DOHH2 (cell line): ENCODE measurements around the gene ERAP2.

ENCODE experiments used
- H3F3A ChIP-seq: fragments of 200-600 bp; sonication (generic), shearing (Covaris generic); 2 replicates; pipeline ENCODE4 v1.6.0; 2016; ENCODE audit warnings: antibody characterized with exemption, mild to moderate bottlenecking; ENCODE audit not compliant: control insufficient read depth, insufficient read depth
- H3K27ac ChIP-seq: fragments of 200-600 bp; sonication (generic); 2 replicates; pipeline ENCODE4 v1.5.1; 2014; ENCODE audit warnings: low read depth, mild to moderate bottlenecking, low read length, moderate library complexity
- H3K27me3 ChIP-seq: fragments of 200-600 bp; sonication (generic); 2 replicates; pipeline ENCODE4 v1.6.1; 2014; ENCODE audit warnings: mild to moderate bottlenecking, low read length, mixed read lengths; ENCODE audit not compliant: control insufficient read depth
- H3K36me3 ChIP-seq: fragments of 200-600 bp; sonication (generic); 2 replicates; pipeline ENCODE4 v1.6.1; 2014; ENCODE audit warnings: mild to moderate bottlenecking, low read length, moderate library complexity, mixed read lengths; ENCODE audit not compliant: control insufficient read depth
- H3K4me1 ChIP-seq: fragments of 200-600 bp; sonication (generic); 2 replicates; pipeline ENCODE4 v1.6.1; 2014; ENCODE audit warnings: mild to moderate bottlenecking, low read length, mixed read lengths; ENCODE audit not compliant: control insufficient read depth
- H3K4me2 ChIP-seq: fragments of 200-600 bp; sonication (generic); 2 replicates; pipeline ENCODE4 v1.6.0; 2014; ENCODE audit warnings: mild to moderate bottlenecking, low read length, moderate library complexity
- H3K4me3 ChIP-seq: fragments of 200-600 bp; sonication (generic); 2 replicates; pipeline ENCODE4 v1.5.1; 2014; ENCODE audit warnings: mild to moderate bottlenecking, low read length, mixed read lengths
- H3K79me2 ChIP-seq: fragments of 200-600 bp; sonication (generic); 2 replicates; pipeline ENCODE4 v1.6.1; 2014; ENCODE audit warnings: mild to moderate bottlenecking, low read length, mixed read lengths; ENCODE audit not compliant: control insufficient read depth
- H3K9me2 ChIP-seq: fragments of 200-600 bp; sonication (generic); replicated peaks from 2 replicates; pipeline ENCODE4 v1.6.1; 2014; ENCODE audit warnings: mild to moderate bottlenecking, low read length, mixed read lengths; ENCODE audit not compliant: control insufficient read depth
- H3K9me3 ChIP-seq: fragments of 200-600 bp; sonication (generic); 2 replicates; pipeline ENCODE4 v1.6.1; 2014; ENCODE audit warnings: antibody characterized with exemption, low read length, mixed read lengths; ENCODE audit not compliant: control insufficient read depth, insufficient read depth
- H4K20me1 ChIP-seq: fragments of 200-600 bp; sonication (generic); 2 replicates; pipeline ENCODE4 v1.6.0; 2014; ENCODE audit warnings: low read depth, mild to moderate bottlenecking, antibody characterized with exemption, low read length, moderate library complexity; ENCODE audit not compliant: control insufficient read depth, insufficient read depth
- CTCF ChIP-seq: fragments of 200-600 bp; sonication (generic); IDR thresholded peaks from one replicate; pipeline ENCODE4 v1.5.1; 2014; ENCODE audit warnings: antibody characterized with exemption, mild to moderate bottlenecking, low read depth, low read length; ENCODE audit not compliant: poor library complexity, severe bottlenecking
- EZH2phosphoT487 ChIP-seq: fragments of 200-600 bp; sonication (generic); IDR thresholded peaks from 2 replicates; pipeline ENCODE4 v1.6.1; 2017; ENCODE audit warnings: borderline replicate concordance, mild to moderate bottlenecking, antibody characterized with exemption, low read length, moderate library complexity, mixed read lengths

The ERAP2 gene

DNA sequence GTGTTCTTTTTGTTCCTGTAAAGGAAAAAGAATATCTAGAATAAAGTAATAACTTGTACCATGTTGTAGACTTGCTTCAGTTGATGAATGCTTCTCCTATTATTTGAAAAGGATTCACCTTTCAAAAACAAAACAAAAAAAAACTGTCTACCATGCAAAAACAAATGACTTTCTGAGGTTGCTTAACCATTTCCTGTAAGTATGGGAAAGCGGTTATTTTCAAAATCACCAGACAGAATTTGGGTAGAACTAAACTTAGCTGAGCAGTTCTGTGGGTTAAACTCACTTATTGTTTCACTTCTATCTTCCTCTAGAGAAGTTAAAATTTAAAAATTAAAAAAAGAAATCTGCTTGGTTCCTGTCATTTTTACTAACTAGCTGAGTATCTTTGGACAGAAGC, 84.8 kb downstream of the ERAP2 start:
- H3K79me2 ChIP-seq: peaks cover 95% of the 10 kb centered on the region
- no peaks in the 10 kb centered on the region for H4K20me1 ChIP-seq
- H3K27ac ChIP-seq: peak overlapping the region; percentile 90
- peaks cover 50% of the 10 kb centered on the region for H3F3A ChIP-seq
- peak overlapping the region; percentile 75 for H3K4me2 ChIP-seq
- H3K27me3 ChIP-seq: no peaks in the 10 kb centered on the region
- no peaks in the 10 kb centered on the region for H3K9me2 ChIP-seq
- H3K4me1 ChIP-seq: peaks cover 72% of the 10 kb centered on the region
- H3K4me3 ChIP-seq: peak overlapping the region; percentile 77
- TF ChIP-seq EZH2phosphoT487: no peak
- no peak for TF ChIP-seq CTCF
- H3K9me3 ChIP-seq: no peaks in the 10 kb centered on the region
- peaks cover 26% of the 10 kb centered on the region for H3K36me3 ChIP-seq

DNA sequence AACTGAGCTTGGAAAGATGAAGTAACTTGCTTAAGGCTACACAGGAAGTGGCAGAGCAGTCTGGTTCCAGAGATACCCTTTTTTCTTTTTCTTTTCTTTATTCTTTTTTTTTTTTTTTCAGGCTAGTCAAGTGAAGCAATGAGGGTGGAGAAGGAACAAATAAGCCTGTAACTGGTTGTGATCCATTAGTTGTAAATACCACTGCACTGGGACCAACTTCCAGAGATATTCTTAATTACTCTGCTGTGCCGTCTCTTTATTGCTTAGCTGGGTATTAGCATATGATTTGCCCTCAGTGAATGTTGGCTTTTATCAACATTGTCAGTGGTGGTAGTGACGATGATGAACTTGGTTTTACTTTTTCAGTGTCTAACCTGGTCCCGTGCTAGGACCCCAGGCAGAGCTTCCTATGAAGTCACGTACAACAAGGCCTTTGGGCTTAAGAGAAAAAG, 86.3 kb downstream of the ERAP2 start:
- H4K20me1 ChIP-seq: no peaks in the 10 kb centered on the region
- H3K27ac ChIP-seq: peak overlapping the region; percentile 90
- TF ChIP-seq EZH2phosphoT487 (no peak), CTCF (no peak)
- H3K4me2 ChIP-seq: peak overlapping the region; percentile 75
- no peaks in the 10 kb centered on the region for H3K27me3 ChIP-seq
- peaks cover 37% of the 10 kb centered on the region for H3F3A ChIP-seq
- H3K4me1 ChIP-seq: peaks cover 57% of the 10 kb centered on the region
- H3K79me2 ChIP-seq: peaks cover 95% of the 10 kb centered on the region
- H3K36me3 ChIP-seq: peaks cover 35% of the 10 kb centered on the region
- no peaks in the 10 kb centered on the region for H3K9me3 ChIP-seq
- no peaks in the 10 kb centered on the region for H3K9me2 ChIP-seq
- peak overlapping the region; percentile 62 for H3K4me3 ChIP-seq

DNA sequence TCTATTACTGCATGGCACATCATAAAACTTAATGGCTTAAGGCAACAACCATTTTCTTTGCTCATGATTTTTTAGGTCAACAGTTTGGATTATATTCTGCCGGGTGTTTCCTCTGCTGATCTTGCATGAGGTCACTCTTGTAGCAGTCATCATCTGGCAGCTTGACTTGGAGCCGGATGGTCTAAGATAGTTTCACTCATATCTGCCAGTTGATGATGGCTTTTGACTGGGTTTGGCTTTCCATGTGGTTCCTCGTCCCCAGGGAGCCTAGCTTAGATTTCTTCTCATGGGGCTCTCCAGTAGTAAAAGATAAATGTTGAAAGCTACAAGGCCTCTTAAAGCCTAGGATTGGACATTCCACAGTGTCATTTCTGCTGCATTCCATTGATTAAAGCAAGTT, 87.0 kb downstream of the ERAP2 start:
- H3K79me2 ChIP-seq: peaks cover 97% of the 10 kb centered on the region
- H3K27me3 ChIP-seq: no peaks in the 10 kb centered on the region
- TF ChIP-seq EZH2phosphoT487: no peak
- no peak for TF ChIP-seq CTCF
- no peaks in the 10 kb centered on the region for H3K9me3 ChIP-seq
- no peak overlapping the region for H3K27ac ChIP-seq
- H3F3A ChIP-seq: peaks cover 30% of the 10 kb centered on the region
- no peak overlapping the region for H3K4me3 ChIP-seq
- H3K4me1 ChIP-seq: peaks cover 55% of the 10 kb centered on the region
- peaks cover 34% of the 10 kb centered on the region for H3K36me3 ChIP-seq
- no peaks in the 10 kb centered on the region for H4K20me1 ChIP-seq
- peak overlapping the region; percentile 75 for H3K4me2 ChIP-seq
- no peaks in the 10 kb centered on the region for H3K9me2 ChIP-seq
